Measurements from ENCODE around the gene FILIP1L.

Gene FILIP1L

GRCh38 chr3:99825004-99825640, 289.2 kb downstream of the FILIP1L start:
- DNase-seq: no peak

GRCh38 chr3:99823723-99824711, 290.3 kb downstream of the FILIP1L start:
- DNase-seq: no peak

GRCh38 chr3:99818818-99819217, 295.5 kb downstream of the FILIP1L start:
- DNase-seq: no peak

- DNase-seq: peak; percentile 35 to 42
These were observed 296.7 kb downstream of the FILIP1L start, which contains the start of gene CMSS1 for GRCh38 chr3:99817437-99818240. Gene CMSS1 (plus strand): TSS chr3:99817862.

GRCh38 chr3:99817047-99817436, 297.3 kb downstream of the FILIP1L start:
- peak in 1 of 2 experiments; percentile 14 for DNase-seq

GRCh38 chr3:99810403-99810802, 303.9 kb downstream of the FILIP1L start:
- no peak for DNase-seq

GRCh38 chr3:99809565-99809964, 304.7 kb downstream of the FILIP1L start:
- DNase-seq: no peak

GRCh38 chr3:99808163-99808794, 306.0 kb downstream of the FILIP1L start:
- no peak for DNase-seq

GRCh38 chr3:99805160-99805559, 309.1 kb downstream of the FILIP1L start:
- no peak for DNase-seq

GRCh38 chr3:99803297-99803696, 311.0 kb downstream of the FILIP1L start:
- no peak for DNase-seq

GRCh38 chr3:99799422-99799821, 314.9 kb downstream of the FILIP1L start:
- DNase-seq: no peak

- DNase-seq: no peak
These were observed 318.7 kb downstream of the FILIP1L start for GRCh38 chr3:99795573-99795972.

- no peak for DNase-seq
These were observed 319.8 kb downstream of the FILIP1L start for GRCh38 chr3:99794485-99794884.

GRCh38 chr3:99789011-99789721, 325.1 kb downstream of the FILIP1L start:
- DNase-seq: no peak

All from cerebellar nuclear complex (tissue), 1 donor.